NCI-H510A (cell line): ENCODE data around the gene UBL5.
A peak's percentile ranks its signal among the peaks of the same experiment; 100 is the strongest.
"Not testable (repeated sequence)": the region's sequence is repeated elsewhere in the genome, so short reads cannot be mapped to it uniquely, and the experiment has no call there.

Source experiments
- DNase-seq: peaks from one replicate; lab custom pipeline; 2025; lab: John Stamatoyannopoulos, UW

The UBL5 gene

GRCh38 chr19:9811139-9811538, 16.6 kb upstream of the UBL5 start:
- DNase-seq: no peak

DNA sequence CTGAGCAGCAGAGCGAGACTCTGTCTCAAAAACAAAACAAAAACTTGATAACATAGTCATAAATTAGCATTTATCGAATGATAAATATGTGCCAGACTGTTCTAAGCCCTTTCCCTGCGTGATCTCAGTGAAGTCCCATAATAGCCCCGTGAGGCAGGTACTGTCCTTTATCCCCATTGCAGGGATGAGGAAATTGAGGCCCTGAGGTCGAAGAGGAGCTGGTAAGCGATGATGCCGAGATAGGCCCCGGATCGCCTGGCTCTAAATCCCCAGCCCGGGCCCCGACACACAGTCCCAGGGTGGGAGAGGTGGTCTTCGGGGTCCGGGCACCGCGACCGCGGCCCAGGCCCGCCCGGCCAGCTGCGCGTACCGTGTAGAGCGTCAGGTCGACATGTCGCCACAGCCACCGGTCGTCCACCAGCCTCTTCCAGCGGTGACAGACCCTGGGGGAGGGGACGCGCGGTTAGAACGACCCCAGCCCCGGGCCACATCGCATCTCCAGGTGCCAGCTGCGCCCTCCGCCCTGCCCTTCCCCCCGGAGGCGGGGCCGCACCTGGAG, 9.5 kb upstream of the UBL5 start:
- DNase-seq: no peak

DNA sequence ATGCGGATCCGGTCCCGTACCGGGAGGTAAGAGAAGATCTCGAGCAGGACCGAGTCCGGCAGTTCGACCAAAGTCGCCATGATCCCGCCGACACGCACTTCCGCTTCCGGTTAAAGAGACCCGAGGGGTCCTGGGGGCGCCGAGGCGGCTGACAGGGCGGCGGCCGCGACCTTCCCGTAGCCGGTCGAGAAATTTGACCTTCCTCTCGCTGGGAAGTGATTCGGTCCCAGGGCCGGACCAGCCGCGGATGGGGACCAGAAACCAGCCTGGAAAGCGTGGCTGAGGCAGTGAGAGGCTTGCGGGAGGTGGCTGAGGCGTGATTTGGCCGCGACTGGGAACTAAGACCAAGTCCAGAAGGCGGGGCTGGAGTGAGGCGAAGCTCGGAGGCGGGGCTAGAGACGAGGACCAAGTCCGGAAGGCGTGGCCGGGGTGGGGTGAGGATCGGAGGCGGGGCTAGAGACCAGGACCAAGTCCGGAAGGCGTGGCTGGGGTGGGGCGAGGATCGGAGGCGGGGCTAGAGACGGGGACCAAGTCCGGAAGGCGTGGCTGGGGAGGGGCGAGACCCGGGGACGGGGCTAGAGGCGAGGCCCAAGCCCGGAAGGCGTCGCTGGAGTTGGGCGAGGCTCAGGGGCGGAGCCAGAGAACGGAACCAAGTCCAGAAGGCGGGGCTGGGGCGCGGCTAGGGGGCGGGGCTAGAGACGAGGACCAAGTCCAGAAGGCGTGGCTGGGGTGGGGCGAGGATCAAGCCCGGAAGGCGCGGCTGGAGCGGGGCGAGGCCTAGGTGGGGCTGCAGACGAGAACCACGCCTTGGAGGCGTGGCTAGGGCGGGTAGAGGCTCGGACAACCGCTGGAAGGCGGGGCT, 8.8 kb upstream of the UBL5 start, which contains the start of gene FBXL12:
TSS of gene FBXL12 (minus strand) at position 346 of the 862 bp plus-strand sequence. CDS start at position 80, 266 bp downstream.
- DNase-seq: peak; percentile 99

DNA sequence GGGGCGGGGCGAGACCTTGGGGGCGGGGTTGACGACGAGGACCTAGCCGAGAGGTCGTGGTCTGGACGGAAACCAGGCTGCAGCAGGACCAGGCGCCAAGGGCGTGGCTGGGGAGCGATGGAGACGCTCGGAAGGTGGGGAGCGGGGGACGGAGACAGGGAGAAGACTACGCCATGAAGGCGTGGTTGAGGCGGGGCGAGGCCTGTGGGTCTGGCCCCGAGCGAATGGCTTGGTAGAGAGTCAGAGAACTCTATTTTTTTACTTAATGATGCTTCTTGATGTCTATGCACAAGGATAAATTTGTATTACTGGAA, 8.2 kb upstream of the UBL5 start:
- DNase-seq: peak; percentile 99

GRCh38 chr19:9820034-9820433, 7.7 kb upstream of the UBL5 start:
- not testable (repeated sequence) for DNase-seq

DNA sequence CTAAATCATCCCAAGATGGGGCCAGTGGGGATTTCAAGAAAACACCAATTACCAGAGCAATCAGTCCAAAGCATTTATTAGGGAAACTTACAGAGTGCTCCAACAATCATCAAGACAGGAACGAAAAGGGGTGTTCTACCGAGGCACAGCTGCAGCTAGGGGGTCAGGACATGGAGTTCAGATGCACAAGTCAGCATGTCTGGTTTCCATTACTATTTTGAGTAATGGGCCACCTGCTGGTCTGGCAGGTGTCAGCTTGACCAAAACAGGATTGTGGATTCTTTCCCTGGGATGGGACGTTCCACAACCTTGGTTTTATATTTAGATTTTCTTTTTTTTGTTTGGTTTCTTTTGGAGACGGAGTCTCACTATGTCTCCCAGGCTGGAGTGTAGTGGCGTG, 3.9 kb upstream of the UBL5 start:
- DNase-seq: no peak

GRCh38 chr19:9828551-9829063, 889 bp downstream of the UBL5 start:
- DNase-seq: no peak

GRCh38 chr19:9834307-9834725, 6.6 kb downstream of the UBL5 start:
- DNase-seq: no peak

GRCh38 chr19:9834726-9835506, 7.2 kb downstream of the UBL5 start, which contains the start of gene PIN1:
Gene PIN1, plus strand, starts transcription at chr19:9835318. Its CDS starts 27 bp downstream, at chr19:9835345.
- peak; percentile 97 for DNase-seq

- DNase-seq: no peak
These were observed 7.8 kb downstream of the UBL5 start for GRCh38 chr19:9835507-9835949.

GRCh38 chr19:9836021-9836420, 8.3 kb downstream of the UBL5 start:
- DNase-seq: no peak

GRCh38 chr19:9838324-9838723, 10.6 kb downstream of the UBL5 start:
- DNase-seq: no peak

- no peak for DNase-seq
These were observed 11.7 kb downstream of the UBL5 start for GRCh38 chr19:9839415-9839814.

- DNase-seq: no peak
These were observed 15.3 kb downstream of the UBL5 start for GRCh38 chr19:9842834-9843625.

- DNase-seq: not testable (repeated sequence)
These were observed 16.0 kb downstream of the UBL5 start for GRCh38 chr19:9843626-9844273.

DNA sequence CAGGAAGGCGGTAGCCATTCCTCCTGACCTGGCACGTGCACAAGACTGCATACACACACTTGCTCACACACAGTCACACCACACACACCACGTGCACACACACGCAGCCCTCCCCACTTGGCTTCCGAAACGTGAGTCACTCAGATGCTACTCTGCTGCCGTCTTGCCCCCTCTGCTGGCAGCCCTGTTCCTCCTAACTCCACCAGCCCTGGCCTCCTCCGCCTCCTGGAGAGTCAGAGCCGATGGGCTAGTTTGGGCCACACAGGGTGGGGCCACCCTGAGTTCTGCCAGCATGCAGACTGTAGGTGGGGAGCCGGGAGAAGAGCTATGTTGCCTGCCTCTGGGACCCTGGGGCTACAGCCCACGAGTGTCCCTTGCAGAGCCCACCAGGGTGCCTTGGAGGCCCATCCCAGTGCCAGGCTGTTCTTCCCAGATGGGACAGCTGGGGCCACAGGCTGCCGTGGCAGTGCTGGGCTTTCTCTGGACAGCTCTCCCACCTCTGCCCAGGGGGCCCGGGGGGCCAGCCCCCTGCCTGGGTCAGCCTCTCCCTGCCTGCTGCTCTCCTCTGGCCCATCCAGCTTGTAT, 19.5 kb downstream of the UBL5 start:
- DNase-seq: no peak

GRCh38 chr19:9848060-9848459, 20.3 kb downstream of the UBL5 start:
- no peak for DNase-seq

- no peak for DNase-seq
These were observed 21.0 kb downstream of the UBL5 start for GRCh38 chr19:9848762-9849161.

DNA sequence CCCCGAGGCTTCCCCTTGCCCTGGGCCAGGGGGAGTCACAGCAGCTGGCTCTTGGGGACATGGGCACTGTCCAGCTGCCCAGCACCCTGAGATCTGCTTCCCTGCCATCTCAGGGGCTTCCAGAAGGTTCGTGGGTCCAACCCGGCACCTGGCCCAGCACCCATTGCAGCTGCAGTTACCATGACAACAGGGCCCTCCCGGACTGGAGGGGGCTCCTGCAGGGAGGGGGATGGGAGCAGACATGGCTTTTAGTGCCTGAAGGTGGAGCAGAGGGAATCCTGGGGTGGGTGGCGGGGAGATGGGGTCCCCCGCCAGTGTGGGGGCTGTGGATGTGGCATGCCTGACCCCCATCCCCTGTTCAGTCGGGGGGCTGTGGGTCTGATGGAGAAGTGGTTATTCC, 22.1 kb downstream of the UBL5 start:
- no peak for DNase-seq

- no peak for DNase-seq
These were observed 22.7 kb downstream of the UBL5 start for GRCh38 chr19:9850235-9850959.
